ENCODE results near the gene GRXCR1. TPM values are rescaled to one million over a fixed set of nuclear protein-coding genes. Genes with fewer than 3 reads are reported as not detected.

Gene GRXCR1
- total RNA-seq, 1 donor from 2014 or later = not detected

DNA sequence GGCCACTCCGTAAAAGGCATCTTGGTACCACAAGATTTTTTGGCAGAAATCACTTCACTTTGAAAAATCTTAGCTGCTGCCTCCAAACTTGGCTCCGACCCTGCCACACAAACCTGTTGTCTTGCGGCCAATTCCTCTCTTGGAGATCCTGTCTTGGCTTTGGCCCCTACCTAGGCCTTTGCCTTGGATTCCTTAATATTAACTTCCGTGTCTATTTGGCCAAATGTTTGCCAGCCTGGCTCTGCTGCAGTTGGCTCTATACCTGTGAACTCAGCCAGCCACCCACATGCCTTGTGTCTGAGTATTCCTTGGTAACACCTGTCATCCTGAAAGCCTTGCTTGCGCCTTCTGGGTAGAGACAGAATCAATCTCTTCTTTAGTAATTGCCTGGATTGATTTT, 12.5 kb downstream of the GRXCR1 start:
- no peak for DNase-seq (ENCODE audit: low spot score)

DNA sequence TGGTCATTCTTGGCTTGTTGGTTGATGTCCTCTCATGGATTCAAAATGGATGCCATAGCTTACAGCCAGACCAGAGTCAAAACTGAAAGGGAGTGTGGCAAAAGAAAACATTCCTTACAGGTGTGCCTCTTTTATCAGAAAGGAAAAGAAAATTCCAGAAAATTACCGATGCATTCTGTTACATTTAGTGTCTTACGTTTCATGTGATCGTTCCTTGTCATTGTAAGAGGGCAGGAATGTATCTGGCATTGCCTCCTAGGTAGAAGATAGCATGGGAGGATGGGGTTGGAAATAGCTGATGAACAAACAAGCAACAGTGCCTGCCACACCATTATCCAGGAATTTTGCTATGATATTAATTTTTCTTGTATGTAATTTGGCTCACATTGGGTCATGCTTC, 13.1 kb downstream of the GRXCR1 start:
- no peak overlapping the region for H3K4me3 ChIP-seq
- H3K9me3 Mint-ChIP-seq = peaks cover 6% of the 10 kb centered on the region
- no peak for DNase-seq (ENCODE audit: low spot score)
- no peaks in the 10 kb centered on the region for H3K79me2 ChIP-seq (ENCODE audit: low read depth)
- H3F3A ChIP-seq (ENCODE audit: low read depth) = no peaks in the 10 kb centered on the region
- TF ChIP-seq, protein P1, sequence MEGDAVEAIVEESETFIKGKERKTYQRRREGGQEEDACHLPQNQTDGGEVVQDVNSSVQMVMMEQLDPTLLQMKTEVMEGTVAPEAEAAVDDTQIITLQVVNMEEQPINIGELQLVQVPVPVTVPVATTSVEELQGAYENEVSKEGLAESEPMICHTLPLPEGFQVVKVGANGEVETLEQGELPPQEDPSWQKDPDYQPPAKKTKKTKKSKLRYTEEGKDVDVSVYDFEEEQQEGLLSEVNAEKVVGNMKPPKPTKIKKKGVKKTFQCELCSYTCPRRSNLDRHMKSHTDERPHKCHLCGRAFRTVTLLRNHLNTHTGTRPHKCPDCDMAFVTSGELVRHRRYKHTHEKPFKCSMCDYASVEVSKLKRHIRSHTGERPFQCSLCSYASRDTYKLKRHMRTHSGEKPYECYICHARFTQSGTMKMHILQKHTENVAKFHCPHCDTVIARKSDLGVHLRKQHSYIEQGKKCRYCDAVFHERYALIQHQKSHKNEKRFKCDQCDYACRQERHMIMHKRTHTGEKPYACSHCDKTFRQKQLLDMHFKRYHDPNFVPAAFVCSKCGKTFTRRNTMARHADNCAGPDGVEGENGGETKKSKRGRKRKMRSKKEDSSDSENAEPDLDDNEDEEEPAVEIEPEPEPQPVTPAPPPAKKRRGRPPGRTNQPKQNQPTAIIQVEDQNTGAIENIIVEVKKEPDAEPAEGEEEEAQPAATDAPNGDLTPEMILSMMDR (IDR thresholded peaks at IDR 0.05) = no peak
- TF ChIP-seq EZH2phosphoT487 (IDR thresholded peaks at IDR 0.05) (no peak), EZH2 (IDR thresholded peaks at IDR 0.05) (no peak)
- H3K4me1 Mint-ChIP-seq = peaks cover 31% of the 10 kb centered on the region
- no peak overlapping the region for H3K4me2 ChIP-seq
- H3K27ac Mint-ChIP-seq = no peak overlapping the region
- H3K36me3 Mint-ChIP-seq = no peaks in the 10 kb centered on the region
- H3K4me3 Mint-ChIP-seq = no peak overlapping the region
- H4K20me1 ChIP-seq (ENCODE audit: low read depth) = no peaks in the 10 kb centered on the region
- no peaks in the 10 kb centered on the region for H3K4me1 ChIP-seq
- H3K36me3 ChIP-seq = no peaks in the 10 kb centered on the region
- no peak overlapping the region for H2AFZ ChIP-seq (replicated peaks)
- H3K9me3 ChIP-seq (ENCODE audit: low read depth) = no peaks in the 10 kb centered on the region
- H3K27ac ChIP-seq = no peak overlapping the region
- H3K27me3 Mint-ChIP-seq (ENCODE audit: insufficient read depth, low read depth) = peaks cover 2% of the 10 kb centered on the region
- H3K27me3 ChIP-seq = no peaks in the 10 kb centered on the region
- H3K9ac ChIP-seq = no peak overlapping the region

More for the DNA sequence above, 12.5 kb downstream of the GRXCR1 start:
- H3K4me3 Mint-ChIP-seq = no peak overlapping the region
- no peak overlapping the region for H3K27ac ChIP-seq
- no peak overlapping the region for H2AFZ ChIP-seq (replicated peaks)
- peaks cover 8% of the 10 kb centered on the region for H3K9me3 Mint-ChIP-seq
- no peaks in the 10 kb centered on the region for H3K9me3 ChIP-seq (ENCODE audit: low read depth)
- no peaks in the 10 kb centered on the region for H3K27me3 ChIP-seq
- no peak overlapping the region for H3K9ac ChIP-seq
- no peaks in the 10 kb centered on the region for H3K36me3 ChIP-seq
- H3K4me1 ChIP-seq = no peaks in the 10 kb centered on the region
- H3K79me2 ChIP-seq (ENCODE audit: low read depth) = no peaks in the 10 kb centered on the region
- no peak overlapping the region for H3K4me2 ChIP-seq
- peaks cover 2% of the 10 kb centered on the region for H3K27me3 Mint-ChIP-seq (ENCODE audit: insufficient read depth, low read depth)
- no peaks in the 10 kb centered on the region for H4K20me1 ChIP-seq (ENCODE audit: low read depth)
- no peaks in the 10 kb centered on the region for H3K36me3 Mint-ChIP-seq
- peaks cover 25% of the 10 kb centered on the region for H3K4me1 Mint-ChIP-seq
- no peak overlapping the region for H3K27ac Mint-ChIP-seq
- no peak overlapping the region for H3K4me3 ChIP-seq
- TF ChIP-seq EZH2phosphoT487 (IDR thresholded peaks at IDR 0.05) = no peak
- TF ChIP-seq EZH2 (IDR thresholded peaks at IDR 0.05) = no peak
- TF ChIP-seq, protein P1 (IDR thresholded peaks at IDR 0.05) = no peak
- H3F3A ChIP-seq (ENCODE audit: low read depth) = no peaks in the 10 kb centered on the region

DNA sequence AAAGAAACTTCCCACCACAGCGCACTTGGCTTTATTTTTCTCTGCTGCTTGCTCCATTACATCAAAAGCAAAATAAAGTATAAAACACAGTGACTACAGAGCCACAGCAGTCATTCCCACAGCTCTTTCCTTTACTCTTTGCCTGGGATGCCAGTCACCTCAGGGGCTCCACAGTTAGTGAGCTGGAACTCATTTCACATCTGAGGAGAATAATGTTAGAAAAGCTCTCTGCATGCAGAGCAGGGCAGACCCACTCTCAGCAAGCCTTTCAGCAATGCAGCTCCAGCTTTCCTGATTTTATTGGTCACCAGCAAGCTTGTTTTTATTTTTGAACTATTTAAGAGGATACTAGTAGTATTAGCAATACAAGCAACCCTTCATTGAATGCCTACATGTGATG, 13.8 kb downstream of the GRXCR1 start:
- Histone ChIP-seq H3K4me3 (no peak overlapping the region), H3K27ac (no peak overlapping the region), H2AFZ (replicated peaks) (no peak overlapping the region), H3F3A (ENCODE audit: low read depth) (no peaks in the 10 kb centered on the region), H3K79me2 (ENCODE audit: low read depth) (no peaks in the 10 kb centered on the region), H4K20me1 (ENCODE audit: low read depth) (no peaks in the 10 kb centered on the region), H3K9ac (no peak overlapping the region), H3K4me1 (no peaks in the 10 kb centered on the region), H3K4me2 (no peak overlapping the region), H3K9me3 (ENCODE audit: low read depth) (no peaks in the 10 kb centered on the region), H3K27me3 (no peaks in the 10 kb centered on the region), H3K36me3 (no peaks in the 10 kb centered on the region)
- Mint-ChIP-seq H3K4me3 (no peak overlapping the region), H3K27ac (peak overlapping the region; percentile 76), H3K36me3 (no peaks in the 10 kb centered on the region), H3K4me1 (peaks cover 34% of the 10 kb centered on the region), H3K27me3 (ENCODE audit: insufficient read depth, low read depth) (peaks cover 2% of the 10 kb centered on the region), H3K9me3 (peaks cover 6% of the 10 kb centered on the region)
- no peak for DNase-seq (ENCODE audit: low spot score)
- TF ChIP-seq EZH2 (IDR thresholded peaks at IDR 0.05) = no peak
- TF ChIP-seq EZH2phosphoT487 (IDR thresholded peaks at IDR 0.05) = no peak
- TF ChIP-seq, protein P1 (IDR thresholded peaks at IDR 0.05) = no peak

Measured in neural progenitor cell (in vitro differentiated cells).